ENCODE data around the gene GPR25. TPM values are rescaled to one million over a fixed set of nuclear protein-coding genes. Genes with fewer than 3 reads are reported as not detected.

The GPR25 gene
- 0.46 TPM for total RNA-seq

GRCh38 chr1:200872446-200873115 lies at the start of gene GPR25:
GPR25 (plus strand) TSS chr1:200872981; CDS start chr1:200873038, 57 bp downstream.

GRCh38 chr1:200894712-200895442 lies 22.1 kb downstream of the GPR25 start, which contains the start of gene INAVA:
INAVA (plus strand) TSS chr1:200894900; CDS start chr1:200898401, 3,501 bp downstream.

Other genes with a start within 250 kb of the GPR25 start
- 21.7 TPM for gene DDX59, start 203.1 kb upstream of the GPR25 start, total RNA-seq
- gene CAMSAP2, start 134.1 kb upstream of the GPR25 start, total RNA-seq: 151 TPM
- 4.6 TPM for gene INAVA, start 21.9 kb downstream of the GPR25 start, total RNA-seq
- 155 TPM for gene KIF21B, start 150.7 kb downstream of the GPR25 start, total RNA-seq
- under 0.01 TPM for gene CACNA1S, start 239.4 kb downstream of the GPR25 start, total RNA-seq